Erythroblast (primary cell): Measurements from ENCODE around the gene KRTAP9-4.
"Not testable (repeated sequence)": the region's sequence is repeated elsewhere in the genome, so short reads cannot be mapped to it uniquely, and the experiment has no call there.

Source experiments
- GATA1 ChIP-seq: IDR thresholded peaks from 2 replicates; pipeline ENCODE4 v1.6.1; 2011; ENCODE audit warnings: low read depth, mild to moderate bottlenecking, control low read depth, low read length, moderate library complexity
- POLR2A ChIP-seq: IDR thresholded peaks from 2 replicates; pipeline ENCODE4 v1.6.1; 2011; ENCODE audit warnings: mild to moderate bottlenecking, low read length

- not testable (repeated sequence) for TF ChIP-seq POLR2A, GATA1
These were observed 26.2 kb downstream of the KRTAP9-4 start, which contains the start of gene KRTAP9-7 for GRCh38 chr17:41275648-41276190.
